OCI-LY7 (cell line): ENCODE measurements around the gene PRR5L.

Source experiments
- EZH2phosphoT487 ChIP-seq: fragments of 200-600 bp; sonication (generic); IDR thresholded peaks from 2 replicates; pipeline ENCODE4 v1.6.1; 2018; ENCODE audit warnings: low read depth, borderline replicate concordance, mild to moderate bottlenecking, mixed run types, antibody characterized with exemption, low read length, moderate library complexity, mixed read lengths
- TF ChIP-seq, protein P1 (sequence below): fragments of 200-600 bp; sonication (generic); conservative IDR thresholded peaks from 2 replicates; pipeline ENCODE4 v1.5.1; 2014; ENCODE audit warnings: mild to moderate bottlenecking, antibody characterized with exemption, low read length, moderate library complexity, mixed read lengths

DNA sequence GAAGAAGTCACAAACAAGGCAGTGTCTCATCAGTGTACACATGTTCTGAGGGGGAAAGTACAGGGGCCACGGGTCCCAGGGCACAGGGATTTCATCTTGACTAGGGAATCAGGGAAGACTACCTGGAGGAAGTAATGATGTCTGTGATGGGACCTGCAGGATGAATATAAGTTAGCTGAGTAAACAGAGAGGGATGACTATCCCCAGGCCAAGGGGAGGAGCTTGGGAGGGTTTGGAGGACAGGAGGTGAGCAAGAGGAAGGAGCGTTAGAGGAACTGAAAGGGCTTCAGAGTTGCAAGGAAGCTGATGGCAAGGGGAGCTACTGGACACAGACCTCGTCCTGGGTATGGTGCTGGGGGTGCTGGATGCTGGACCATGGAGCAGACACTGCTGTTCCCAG, 157.6 kb downstream of the PRR5L start:
- TF ChIP-seq EZH2phosphoT487: no peak
- TF ChIP-seq, protein P1, sequence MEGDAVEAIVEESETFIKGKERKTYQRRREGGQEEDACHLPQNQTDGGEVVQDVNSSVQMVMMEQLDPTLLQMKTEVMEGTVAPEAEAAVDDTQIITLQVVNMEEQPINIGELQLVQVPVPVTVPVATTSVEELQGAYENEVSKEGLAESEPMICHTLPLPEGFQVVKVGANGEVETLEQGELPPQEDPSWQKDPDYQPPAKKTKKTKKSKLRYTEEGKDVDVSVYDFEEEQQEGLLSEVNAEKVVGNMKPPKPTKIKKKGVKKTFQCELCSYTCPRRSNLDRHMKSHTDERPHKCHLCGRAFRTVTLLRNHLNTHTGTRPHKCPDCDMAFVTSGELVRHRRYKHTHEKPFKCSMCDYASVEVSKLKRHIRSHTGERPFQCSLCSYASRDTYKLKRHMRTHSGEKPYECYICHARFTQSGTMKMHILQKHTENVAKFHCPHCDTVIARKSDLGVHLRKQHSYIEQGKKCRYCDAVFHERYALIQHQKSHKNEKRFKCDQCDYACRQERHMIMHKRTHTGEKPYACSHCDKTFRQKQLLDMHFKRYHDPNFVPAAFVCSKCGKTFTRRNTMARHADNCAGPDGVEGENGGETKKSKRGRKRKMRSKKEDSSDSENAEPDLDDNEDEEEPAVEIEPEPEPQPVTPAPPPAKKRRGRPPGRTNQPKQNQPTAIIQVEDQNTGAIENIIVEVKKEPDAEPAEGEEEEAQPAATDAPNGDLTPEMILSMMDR: no peak
